GM19438 (cell line): ENCODE measurements around the gene HRH2.

ENCODE experiments used
- ATAC-seq: cut with Tn5 transposase; IDR thresholded peaks from one replicate; pipeline ENCODE4 v1.9.1; 2021; ENCODE audit warnings: low read depth; ENCODE audit not compliant: unreplicated experiment

Gene HRH2

GRCh38 chr5:175689147-175689991 lies 31.5 kb downstream of the HRH2 start:
- ATAC-seq: no peak

- ATAC-seq: no peak
Measured at GRCh38 chr5:175690025-175690424, 32.2 kb downstream of the HRH2 start.

- no peak for ATAC-seq
Measured at GRCh38 chr5:175690586-175690985, 32.7 kb downstream of the HRH2 start.

- no peak for ATAC-seq
Measured at GRCh38 chr5:175691761-175692160, 33.9 kb downstream of the HRH2 start.

- no peak for ATAC-seq
Measured at GRCh38 chr5:175692235-175692995, 34.5 kb downstream of the HRH2 start.

- ATAC-seq: no peak
Measured at GRCh38 chr5:175692996-175693710, 35.3 kb downstream of the HRH2 start.

GRCh38 chr5:175693741-175694140 lies 35.9 kb downstream of the HRH2 start:
- ATAC-seq: no peak

- ATAC-seq: no peak
Measured at GRCh38 chr5:175694371-175695160, 36.7 kb downstream of the HRH2 start.

- no peak for ATAC-seq
Measured at GRCh38 chr5:175695161-175696126, 37.6 kb downstream of the HRH2 start.

GRCh38 chr5:175696139-175696854 lies 38.4 kb downstream of the HRH2 start:
- no peak for ATAC-seq

GRCh38 chr5:175696855-175697198 lies 39.0 kb downstream of the HRH2 start:
- no peak for ATAC-seq

- no peak for ATAC-seq
Measured at GRCh38 chr5:175697846-175698245, 40.0 kb downstream of the HRH2 start.

- ATAC-seq: no peak
Measured at GRCh38 chr5:175698401-175699115, 40.7 kb downstream of the HRH2 start.

- no peak for ATAC-seq
Measured at GRCh38 chr5:175700991-175701390, 43.1 kb downstream of the HRH2 start.

GRCh38 chr5:175701797-175702196 lies 43.9 kb downstream of the HRH2 start:
- ATAC-seq: no peak

GRCh38 chr5:175706499-175706898 lies 48.6 kb downstream of the HRH2 start:
- no peak for ATAC-seq

GRCh38 chr5:175707751-175708375 lies 50.0 kb downstream of the HRH2 start:
- ATAC-seq: no peak
